Neuronal stem cell (in vitro differentiated cells): ENCODE data around the gene MALSU1.

ENCODE experiments used
- DNase-seq: peaks from one replicate; pipeline ENCODE4 v3.0.0-alpha.2; 2013; ENCODE audit warnings: low spot score
- H2AFZ ChIP-seq: one replicate; pipeline ENCODE4 v1.6.1; 2013; ENCODE audit warnings: mild to moderate bottlenecking, low read length, inconsistent platforms
- H2AK5ac ChIP-seq: 2 replicates; pipeline ENCODE4 v1.6.1; 2013; ENCODE audit warnings: low read depth, mild to moderate bottlenecking, inconsistent platforms, low read length, moderate library complexity, mixed read lengths
- H2BK120ac ChIP-seq: 2 replicates; pipeline ENCODE4 v1.6.1; 2013; ENCODE audit warnings: low read depth, mild to moderate bottlenecking, inconsistent platforms, low read length, moderate library complexity, mixed read lengths
- H2BK12ac ChIP-seq: one replicate; pipeline ENCODE4 v1.6.1; 2013; ENCODE audit warnings: low read length, inconsistent platforms
- H2BK15ac ChIP-seq: 2 replicates; pipeline ENCODE4 v1.6.1; 2013; ENCODE audit warnings: mild to moderate bottlenecking, low read length, inconsistent platforms, mixed read lengths
- H2BK5ac ChIP-seq: one replicate; pipeline ENCODE4 v1.6.1; 2013; ENCODE audit warnings: inconsistent platforms, mild to moderate bottlenecking, low read length, moderate library complexity
- H3K14ac ChIP-seq: one replicate; pipeline ENCODE4 v1.6.1; 2013; ENCODE audit warnings: low read length, inconsistent platforms
- H3K18ac ChIP-seq: 2 replicates; pipeline ENCODE4 v1.6.1; 2013; ENCODE audit warnings: low read length, inconsistent platforms
- H3K23ac ChIP-seq: 2 replicates; pipeline ENCODE4 v1.6.1; 2013; ENCODE audit warnings: low read depth, mild to moderate bottlenecking, mixed read lengths, low read length, inconsistent platforms; ENCODE audit not compliant: poor library complexity
- H3K27ac ChIP-seq: replicated peaks from 3 replicates; pipeline ENCODE4 v1.5.1; 2013; ENCODE audit warnings: low read length, inconsistent platforms
- H3K27me3 ChIP-seq, 3 experiments: 2 replicates each; pipeline ENCODE4 v1.6.1; 2013; ENCODE audit warnings: low read length in 3 of 3, mild to moderate bottlenecking in 2 of 3, inconsistent platforms in 1 of 3, low read depth in 1 of 3, mixed read lengths in 1 of 3, moderate library complexity in 1 of 3; ENCODE audit not compliant: control insufficient read depth in 3 of 3, insufficient read depth in 3 of 3
- H3K36me3 ChIP-seq, 2 donors: replicated peaks in 1 of 2; 2 replicates each; pipeline ENCODE4 v1.6.1; 2013; ENCODE audit warnings: low read length in 2 of 2; ENCODE audit not compliant: control insufficient read depth in 2 of 2, insufficient read depth in 2 of 2
- H3K4ac ChIP-seq: 2 replicates; pipeline ENCODE4 v1.6.1; 2013; ENCODE audit warnings: inconsistent platforms, mild to moderate bottlenecking, low read length, moderate library complexity
- H3K4me1 ChIP-seq, 2 donors: 1 replicate in 1 of 2; 2 replicates in 1 of 2; pipeline ENCODE4 v1.6.1; 2013; ENCODE audit warnings: low read length in 2 of 2, low read depth in 1 of 2; ENCODE audit not compliant: control insufficient read depth in 2 of 2, insufficient read depth in 1 of 2
- H3K4me2 ChIP-seq: one replicate; pipeline ENCODE4 v1.6.1; 2013; ENCODE audit warnings: mild to moderate bottlenecking, low read length, inconsistent platforms; ENCODE audit not compliant: insufficient read depth, poor library complexity, severe bottlenecking
- H3K4me3 ChIP-seq, 2 donors: 2 replicates each; pipeline ENCODE4 v1.5.1; 2013; ENCODE audit warnings: low read length in 2 of 2, mild to moderate bottlenecking in 2 of 2, inconsistent platforms in 1 of 2, moderate library complexity in 1 of 2
- H3K79me1 ChIP-seq: one replicate; pipeline ENCODE4 v1.6.1; 2013; ENCODE audit warnings: low read depth, mild to moderate bottlenecking, inconsistent platforms, low read length, moderate library complexity
- H3K9ac ChIP-seq: one replicate; pipeline ENCODE4 v1.6.1; 2013; ENCODE audit warnings: mild to moderate bottlenecking, low read depth, low read length, inconsistent platforms; ENCODE audit not compliant: poor library complexity
- H3K9me3 ChIP-seq, 2 donors: replicated peaks in 1 of 2; 2 replicates each; pipeline versions ENCODE3 to v1.6.1; 2013; ENCODE audit warnings: low read length in 2 of 2, mild to moderate bottlenecking in 2 of 2, inconsistent platforms in 1 of 2, low read depth in 1 of 2, mixed read lengths in 1 of 2, moderate library complexity in 1 of 2; ENCODE audit not compliant: control insufficient read depth in 2 of 2, insufficient read depth in 1 of 2
- H4K8ac ChIP-seq: one replicate; pipeline ENCODE4 v1.6.1; 2013; ENCODE audit warnings: low read depth, mild to moderate bottlenecking, inconsistent platforms, low read length, moderate library complexity
- H4K91ac ChIP-seq: one replicate; pipeline ENCODE4 v1.6.1; 2013; ENCODE audit warnings: low read length, low read depth, mild to moderate bottlenecking, inconsistent platforms; ENCODE audit not compliant: poor library complexity
- WGBS, 2 donors: extraction: QIAGEN DNeasy Blood & Tissue Kit; methylation state at CpG; one replicate each; pipeline ENCODE4 v1.1.7; 2013; ENCODE audit warnings: missing lambda C conversion rate in 2 of 2, mixed read lengths in 1 of 2; ENCODE audit not compliant: insufficient read length in 2 of 2, insufficient replicate concordance in 1 of 2; ENCODE audit errors: extremely low coverage in 2 of 2; 5-methylcytosine and 5-hydroxymethylcytosine counted together

Gene MALSU1

DNA sequence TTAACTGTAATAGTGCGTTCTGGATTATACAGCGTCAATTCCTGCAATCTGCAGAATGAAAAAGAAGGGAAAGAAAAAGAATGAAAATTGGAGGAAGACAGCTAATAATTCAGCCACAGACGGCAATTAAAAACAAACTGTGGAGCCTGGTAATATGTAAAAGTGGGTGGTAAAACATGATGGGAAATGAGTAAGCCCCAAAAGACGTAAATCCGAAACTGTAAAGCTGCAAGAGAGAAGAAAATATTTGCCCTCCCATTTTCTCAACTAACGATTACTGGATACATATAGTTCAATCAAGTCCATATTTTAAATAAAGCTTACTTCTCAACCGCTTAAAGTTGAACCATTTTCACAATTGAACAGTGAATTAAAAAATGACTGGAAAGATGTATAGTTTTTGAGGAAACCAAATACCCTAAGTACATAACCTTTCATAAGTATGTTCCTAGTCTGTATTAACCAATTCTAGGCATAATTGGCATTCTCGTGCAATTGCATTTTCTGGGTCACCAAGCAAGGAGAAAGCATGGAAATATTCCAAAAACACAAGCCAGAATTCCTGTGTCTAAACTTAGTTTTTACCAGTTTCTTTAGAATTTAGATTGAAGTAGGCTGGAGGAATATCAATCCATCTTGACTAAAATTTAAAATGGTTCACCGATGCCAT lies 44.8 kb downstream of the MALSU1 start:
- Histone ChIP-seq H3K4me2 (no peak overlapping the region), H3K14ac (no peak overlapping the region), H2BK120ac (no peak overlapping the region), H3K79me1 (no peaks in the 10 kb centered on the region), H3K4ac (no peak overlapping the region), H3K23ac (no peak overlapping the region), H2BK12ac (no peak overlapping the region), H2AK5ac (no peak overlapping the region), H3K27ac (peak overlapping the region; percentile 32), H3K27me3 (no peaks in the 10 kb centered on the region), H4K8ac (no peak overlapping the region), H2BK5ac (no peak overlapping the region), H3K9me3 (no peaks in the 10 kb centered on the region), H3K4me1 (peaks cover 0 to 19% of the 10 kb centered on the region in 2 donors), H2AFZ (no peak overlapping the region), H4K91ac (no peak overlapping the region), H3K18ac (no peak overlapping the region), H3K9ac (no peak overlapping the region), H3K4me3 (no peak overlapping the region), H2BK15ac (no peak overlapping the region), H3K36me3 (peaks cover 14 to 99% of the 10 kb centered on the region in 2 donors)
- WGBS, 2 donors: no CpG with 5 or more reads among the region's 9 CpGs
- DNase-seq: peak; percentile 66

DNA sequence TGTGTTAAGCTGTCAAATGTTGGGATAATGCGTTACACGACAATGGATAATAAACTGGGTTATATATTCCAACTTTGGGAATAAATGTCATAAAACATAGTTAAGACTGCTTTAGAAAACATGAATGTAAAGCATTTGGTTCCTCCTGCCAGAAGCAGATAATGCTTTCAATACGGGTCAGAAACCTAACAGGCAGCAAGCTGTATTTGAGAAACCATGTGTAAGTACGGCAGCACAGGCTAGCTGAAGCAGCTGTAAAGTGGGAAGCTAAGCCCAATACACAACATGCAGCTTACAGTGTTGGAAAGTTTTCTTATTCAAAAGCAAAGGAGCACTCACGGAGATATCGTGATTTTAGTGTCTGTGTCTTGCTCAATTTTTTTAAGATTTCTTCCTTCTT lies 46.5 kb downstream of the MALSU1 start:
- Histone ChIP-seq H3K27ac (peak overlapping the region; percentile 54), H2BK15ac (no peak overlapping the region), H3K4me1 (peaks cover 0 to 22% of the 10 kb centered on the region in 2 donors), H4K8ac (no peak overlapping the region), H3K18ac (no peak overlapping the region), H3K4me2 (no peak overlapping the region), H3K4me3 (no peak overlapping the region), H2AFZ (no peak overlapping the region), H3K14ac (no peak overlapping the region), H3K23ac (no peak overlapping the region), H3K79me1 (no peaks in the 10 kb centered on the region), H3K4ac (no peak overlapping the region), H2BK120ac (no peak overlapping the region), H3K36me3 (peaks cover 9 to 99% of the 10 kb centered on the region in 2 donors), H4K91ac (no peak overlapping the region), H2BK5ac (no peak overlapping the region), H2AK5ac (no peak overlapping the region), H3K27me3 (no peaks in the 10 kb centered on the region), H3K9me3 (no peaks in the 10 kb centered on the region), H3K9ac (no peak overlapping the region), H2BK12ac (no peak overlapping the region)
- no CpG with 5 or more reads among the region's 6 CpGs for WGBS, 2 donors
- DNase-seq: no peak

DNA sequence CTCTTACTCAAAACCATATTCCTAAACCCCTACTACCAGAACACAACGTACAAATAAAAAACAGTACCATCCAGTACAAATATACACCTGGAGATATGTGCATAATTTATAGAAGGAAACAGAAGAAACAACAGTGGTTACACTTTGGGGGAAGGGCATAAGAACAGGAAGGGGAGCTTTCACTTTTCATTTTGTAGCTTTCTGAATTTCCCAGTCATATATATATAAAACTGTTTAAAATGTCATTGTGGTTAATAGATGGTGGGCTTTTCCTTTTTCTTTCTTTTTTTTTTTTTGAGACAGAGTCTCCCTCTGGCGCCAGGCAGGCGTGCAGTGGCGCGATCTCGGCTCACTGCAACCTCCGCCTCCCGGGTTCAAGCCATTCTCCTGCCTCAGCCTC lies 47.2 kb downstream of the MALSU1 start:
- Histone ChIP-seq H4K8ac (no peak overlapping the region), H3K27ac (no peak overlapping the region), H2AFZ (no peak overlapping the region), H3K23ac (no peak overlapping the region), H3K4me1 (peaks cover 0 to 28% of the 10 kb centered on the region in 2 donors), H3K4me2 (no peak overlapping the region), H3K18ac (no peak overlapping the region), H2AK5ac (no peak overlapping the region), H3K79me1 (no peaks in the 10 kb centered on the region), H3K9ac (no peak overlapping the region), H3K36me3 (peaks cover 11 to 99% of the 10 kb centered on the region in 2 donors), H2BK12ac (no peak overlapping the region), H3K4me3 (no peak overlapping the region), H3K4ac (no peak overlapping the region), H3K27me3 (no peaks in the 10 kb centered on the region), H3K9me3 (no peaks in the 10 kb centered on the region), H2BK120ac (no peak overlapping the region), H4K91ac (no peak overlapping the region), H2BK5ac (no peak overlapping the region), H2BK15ac (no peak overlapping the region), H3K14ac (no peak overlapping the region)
- no CpG with 5 or more reads among the region's 8 CpGs for WGBS, 2 donors
- DNase-seq: no peak

DNA sequence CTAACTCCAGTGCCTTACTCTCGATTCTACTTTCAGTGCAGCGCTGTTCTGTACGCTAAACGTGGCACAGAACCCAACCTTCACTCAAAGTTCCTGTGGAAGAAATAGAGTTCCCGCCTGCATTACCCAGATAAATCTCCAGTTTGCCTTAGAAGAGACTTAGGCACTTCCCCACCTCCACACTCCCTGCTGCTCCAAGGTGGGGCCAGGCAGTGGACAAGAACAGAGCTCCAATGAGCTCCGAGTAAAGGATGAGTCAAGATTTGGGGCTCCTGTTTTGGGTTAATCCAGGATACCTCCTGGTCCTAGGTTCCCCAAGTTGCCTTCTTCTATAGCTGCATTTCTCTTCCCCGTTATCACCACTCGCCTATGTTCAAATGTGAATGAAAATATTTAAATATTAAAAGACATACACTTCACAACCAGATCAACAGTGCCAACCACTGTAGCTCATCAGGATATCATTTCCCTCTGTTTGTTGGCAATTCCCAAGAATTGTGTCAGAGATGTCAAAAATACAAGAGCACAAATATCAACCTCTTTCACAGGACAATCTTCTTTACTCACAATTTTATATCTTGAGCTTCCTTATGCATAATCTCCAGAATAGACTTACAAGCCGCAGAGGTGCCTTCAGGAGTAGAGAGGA lies 48.0 kb downstream of the MALSU1 start:
- H2BK12ac ChIP-seq: no peak overlapping the region
- no peak overlapping the region for H4K91ac ChIP-seq
- no peak overlapping the region for H2BK15ac ChIP-seq
- H3K14ac ChIP-seq: no peak overlapping the region
- no peak overlapping the region for H2BK5ac ChIP-seq
- H3K18ac ChIP-seq: no peak overlapping the region
- no peak overlapping the region for H2AK5ac ChIP-seq
- no peaks in the 10 kb centered on the region for H3K79me1 ChIP-seq
- H3K36me3 ChIP-seq: peaks cover 11 to 99% of the 10 kb centered on the region in 2 donors
- H3K9ac ChIP-seq: no peak overlapping the region
- no peak overlapping the region for H3K23ac ChIP-seq
- WGBS, 2 donors: no CpG with 5 or more reads among the region's 9 CpGs
- no peak overlapping the region for H3K27ac ChIP-seq
- no peaks in the 10 kb centered on the region for H3K27me3 ChIP-seq
- H4K8ac ChIP-seq: no peak overlapping the region
- no peak for DNase-seq
- no peak overlapping the region for H2BK120ac ChIP-seq
- no peak overlapping the region for H3K4me3 ChIP-seq
- H3K4ac ChIP-seq: no peak overlapping the region
- peaks cover 0 to 31% of the 10 kb centered on the region in 2 donors for H3K4me1 ChIP-seq
- H3K4me2 ChIP-seq: no peak overlapping the region
- no peaks in the 10 kb centered on the region for H3K9me3 ChIP-seq
- no peak overlapping the region for H2AFZ ChIP-seq
